Measurements from ENCODE around the gene ST3GAL6.

DNA sequence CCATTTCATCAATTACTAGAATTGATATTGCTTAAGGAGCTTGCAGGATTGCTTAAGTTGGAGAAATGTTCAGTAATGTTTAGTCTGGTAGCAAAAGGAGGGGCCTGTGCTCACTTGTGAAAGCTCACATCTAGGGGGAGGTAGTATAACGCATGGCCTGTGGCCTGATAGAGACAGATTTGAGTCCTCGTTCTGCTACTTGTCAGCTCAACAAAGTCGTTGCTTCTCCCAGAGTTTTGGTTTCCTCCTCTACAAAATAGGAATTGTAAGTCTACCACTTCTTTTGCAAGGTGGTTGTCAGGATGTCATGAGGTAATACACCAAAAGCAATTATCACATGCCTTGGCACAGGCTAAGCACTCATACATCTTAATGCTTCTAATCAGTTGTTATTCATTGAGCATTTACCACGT, 1.3 kb downstream of the ST3GAL6 start:
- TF ChIP-seq SPI1 (IDR thresholded peaks at IDR 0.05; ENCODE audit: borderline replicate concordance, low read depth), result no peak
- TF ChIP-seq, protein P1, sequence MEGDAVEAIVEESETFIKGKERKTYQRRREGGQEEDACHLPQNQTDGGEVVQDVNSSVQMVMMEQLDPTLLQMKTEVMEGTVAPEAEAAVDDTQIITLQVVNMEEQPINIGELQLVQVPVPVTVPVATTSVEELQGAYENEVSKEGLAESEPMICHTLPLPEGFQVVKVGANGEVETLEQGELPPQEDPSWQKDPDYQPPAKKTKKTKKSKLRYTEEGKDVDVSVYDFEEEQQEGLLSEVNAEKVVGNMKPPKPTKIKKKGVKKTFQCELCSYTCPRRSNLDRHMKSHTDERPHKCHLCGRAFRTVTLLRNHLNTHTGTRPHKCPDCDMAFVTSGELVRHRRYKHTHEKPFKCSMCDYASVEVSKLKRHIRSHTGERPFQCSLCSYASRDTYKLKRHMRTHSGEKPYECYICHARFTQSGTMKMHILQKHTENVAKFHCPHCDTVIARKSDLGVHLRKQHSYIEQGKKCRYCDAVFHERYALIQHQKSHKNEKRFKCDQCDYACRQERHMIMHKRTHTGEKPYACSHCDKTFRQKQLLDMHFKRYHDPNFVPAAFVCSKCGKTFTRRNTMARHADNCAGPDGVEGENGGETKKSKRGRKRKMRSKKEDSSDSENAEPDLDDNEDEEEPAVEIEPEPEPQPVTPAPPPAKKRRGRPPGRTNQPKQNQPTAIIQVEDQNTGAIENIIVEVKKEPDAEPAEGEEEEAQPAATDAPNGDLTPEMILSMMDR (IDR thresholded peaks at IDR 0.05; ENCODE audit: insufficient read depth, low read length), result no peak
- TF ChIP-seq, protein P2, sequence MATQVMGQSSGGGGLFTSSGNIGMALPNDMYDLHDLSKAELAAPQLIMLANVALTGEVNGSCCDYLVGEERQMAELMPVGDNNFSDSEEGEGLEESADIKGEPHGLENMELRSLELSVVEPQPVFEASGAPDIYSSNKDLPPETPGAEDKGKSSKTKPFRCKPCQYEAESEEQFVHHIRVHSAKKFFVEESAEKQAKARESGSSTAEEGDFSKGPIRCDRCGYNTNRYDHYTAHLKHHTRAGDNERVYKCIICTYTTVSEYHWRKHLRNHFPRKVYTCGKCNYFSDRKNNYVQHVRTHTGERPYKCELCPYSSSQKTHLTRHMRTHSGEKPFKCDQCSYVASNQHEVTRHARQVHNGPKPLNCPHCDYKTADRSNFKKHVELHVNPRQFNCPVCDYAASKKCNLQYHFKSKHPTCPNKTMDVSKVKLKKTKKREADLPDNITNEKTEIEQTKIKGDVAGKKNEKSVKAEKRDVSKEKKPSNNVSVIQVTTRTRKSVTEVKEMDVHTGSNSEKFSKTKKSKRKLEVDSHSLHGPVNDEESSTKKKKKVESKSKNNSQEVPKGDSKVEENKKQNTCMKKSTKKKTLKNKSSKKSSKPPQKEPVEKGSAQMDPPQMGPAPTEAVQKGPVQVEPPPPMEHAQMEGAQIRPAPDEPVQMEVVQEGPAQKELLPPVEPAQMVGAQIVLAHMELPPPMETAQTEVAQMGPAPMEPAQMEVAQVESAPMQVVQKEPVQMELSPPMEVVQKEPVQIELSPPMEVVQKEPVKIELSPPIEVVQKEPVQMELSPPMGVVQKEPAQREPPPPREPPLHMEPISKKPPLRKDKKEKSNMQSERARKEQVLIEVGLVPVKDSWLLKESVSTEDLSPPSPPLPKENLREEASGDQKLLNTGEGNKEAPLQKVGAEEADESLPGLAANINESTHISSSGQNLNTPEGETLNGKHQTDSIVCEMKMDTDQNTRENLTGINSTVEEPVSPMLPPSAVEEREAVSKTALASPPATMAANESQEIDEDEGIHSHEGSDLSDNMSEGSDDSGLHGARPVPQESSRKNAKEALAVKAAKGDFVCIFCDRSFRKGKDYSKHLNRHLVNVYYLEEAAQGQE (IDR thresholded peaks at IDR 0.05; ENCODE audit: insufficient replicate concordance, low read depth), result no peak
- no peak for TF ChIP-seq POLR2AphosphoS5 (IDR thresholded peaks at IDR 0.05; ENCODE audit: low read depth)
- no peak for TF ChIP-seq GABPA (IDR thresholded peaks at IDR 0.05; ENCODE audit: low read depth)

Data from HL-60 (cell line).